Stimulated activated CD4-positive, alpha-beta T cell treated with anti-CD3 and anti-CD28 coated beads, TNF-alpha, amount 100 ng/mL, for 24 hours (primary cell): ENCODE data around the gene AFF2.
"Not testable (repeated sequence)": the region's sequence is repeated elsewhere in the genome, so short reads cannot be mapped to it uniquely, and the experiment has no call there.

ENCODE experiments used
- DNase-seq, 3 experiments: peaks; one replicate each; pipeline ENCODE4 v3.0.0-alpha.2; 2020; ENCODE audit warnings: low read depth in 3 of 3

Gene AFF2

DNA sequence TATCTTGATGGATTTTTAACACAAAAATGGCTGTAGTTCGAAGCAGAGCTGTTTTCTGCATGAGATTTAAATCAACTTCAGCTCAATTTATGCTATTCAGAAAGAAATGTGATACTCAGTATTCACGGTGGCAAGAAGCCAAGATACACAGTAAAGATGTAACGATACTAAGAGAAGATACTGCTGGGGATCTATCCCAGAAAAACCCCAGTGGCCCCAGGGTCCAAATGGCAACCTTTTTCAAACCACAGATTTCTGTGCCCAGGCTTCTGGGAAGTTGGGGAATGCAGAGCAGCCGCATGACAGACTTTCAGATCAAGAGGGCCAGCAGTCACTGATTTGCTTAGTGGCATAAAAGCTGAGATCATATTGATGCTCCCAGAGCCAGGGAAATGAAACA is 353.9 kb downstream of the AFF2 start:
- DNase-seq = no peak

DNA sequence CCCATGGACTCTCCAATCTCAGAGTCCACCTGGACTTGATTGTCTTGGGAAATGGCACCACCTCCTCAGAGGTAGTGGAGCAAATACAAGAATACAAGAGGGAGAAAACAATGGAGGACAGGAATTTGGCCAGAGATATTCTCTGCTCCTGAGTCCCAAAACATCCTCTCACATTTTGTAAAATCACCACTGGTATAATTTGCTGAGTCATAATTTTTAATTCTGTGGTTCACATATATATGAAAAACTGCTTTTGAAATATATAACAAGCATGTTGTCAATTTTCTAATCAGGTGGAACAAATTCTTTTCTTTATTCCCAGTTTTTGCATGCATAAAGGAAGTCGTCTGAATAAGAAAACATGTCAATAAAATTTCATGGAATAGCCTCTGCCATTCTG is 356.1 kb downstream of the AFF2 start:
- DNase-seq = no peak

DNA sequence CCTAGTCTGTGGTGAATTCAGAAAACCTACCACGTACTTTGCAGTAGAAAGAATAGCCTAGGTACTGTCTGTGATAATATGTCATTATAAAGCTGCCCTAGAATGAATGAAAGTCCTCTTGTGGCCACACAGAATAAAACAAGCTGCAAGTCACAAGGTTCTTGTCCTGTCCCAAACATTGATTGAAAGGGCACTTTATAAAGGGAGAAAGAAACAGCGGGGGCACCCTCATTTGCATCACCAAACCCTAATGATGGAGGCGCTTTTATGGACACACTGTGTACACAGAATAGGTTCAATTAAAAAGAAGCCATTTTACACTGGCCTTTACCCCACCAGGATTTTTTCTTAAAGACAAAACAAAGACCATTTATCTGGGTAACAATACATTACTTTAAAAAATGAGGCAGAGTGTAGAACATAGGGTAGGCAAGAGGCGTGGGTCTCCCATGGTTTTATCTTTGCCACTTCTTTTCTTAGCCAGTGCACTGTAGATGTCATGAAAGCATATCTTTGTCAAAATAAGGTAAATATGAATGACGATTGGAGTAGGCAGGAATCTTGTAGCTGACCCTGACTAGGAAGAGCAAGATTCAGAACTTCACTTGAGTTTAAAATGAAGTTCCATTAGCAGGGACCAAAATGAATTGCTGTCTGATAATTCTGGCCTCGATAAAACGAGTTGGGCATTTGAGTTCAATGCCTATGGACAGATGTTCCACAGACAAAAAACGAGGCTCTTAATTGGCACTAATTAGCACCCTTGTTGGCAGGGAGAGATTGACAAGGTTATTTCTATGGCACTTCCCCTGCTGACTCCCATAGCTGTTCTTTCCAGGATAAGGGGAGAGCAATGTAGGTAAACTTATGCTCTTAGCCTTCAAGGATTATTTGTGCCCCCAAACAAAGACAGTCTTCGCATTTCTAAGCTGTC is 365.1 kb downstream of the AFF2 start:
- no peak for DNase-seq

DNA sequence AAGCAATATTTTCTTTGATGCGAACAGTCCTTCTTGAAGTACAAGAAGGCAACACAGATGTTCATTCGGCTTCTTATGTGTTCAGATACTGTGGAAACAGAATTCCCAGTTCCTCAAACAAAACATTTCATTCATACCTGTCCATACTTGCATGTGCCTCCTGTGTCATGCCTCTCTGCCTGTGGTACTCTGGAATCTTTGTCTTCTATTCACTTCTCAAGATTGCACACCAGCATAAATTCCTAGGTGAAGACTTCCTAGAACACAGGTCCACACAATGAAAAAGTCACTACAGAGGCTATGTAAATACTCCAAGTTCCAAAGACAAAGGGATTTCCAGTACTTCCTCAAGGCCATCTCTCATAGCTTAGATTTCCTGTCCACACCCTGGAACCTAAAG is 367.2 kb downstream of the AFF2 start:
- DNase-seq = no peak

DNA sequence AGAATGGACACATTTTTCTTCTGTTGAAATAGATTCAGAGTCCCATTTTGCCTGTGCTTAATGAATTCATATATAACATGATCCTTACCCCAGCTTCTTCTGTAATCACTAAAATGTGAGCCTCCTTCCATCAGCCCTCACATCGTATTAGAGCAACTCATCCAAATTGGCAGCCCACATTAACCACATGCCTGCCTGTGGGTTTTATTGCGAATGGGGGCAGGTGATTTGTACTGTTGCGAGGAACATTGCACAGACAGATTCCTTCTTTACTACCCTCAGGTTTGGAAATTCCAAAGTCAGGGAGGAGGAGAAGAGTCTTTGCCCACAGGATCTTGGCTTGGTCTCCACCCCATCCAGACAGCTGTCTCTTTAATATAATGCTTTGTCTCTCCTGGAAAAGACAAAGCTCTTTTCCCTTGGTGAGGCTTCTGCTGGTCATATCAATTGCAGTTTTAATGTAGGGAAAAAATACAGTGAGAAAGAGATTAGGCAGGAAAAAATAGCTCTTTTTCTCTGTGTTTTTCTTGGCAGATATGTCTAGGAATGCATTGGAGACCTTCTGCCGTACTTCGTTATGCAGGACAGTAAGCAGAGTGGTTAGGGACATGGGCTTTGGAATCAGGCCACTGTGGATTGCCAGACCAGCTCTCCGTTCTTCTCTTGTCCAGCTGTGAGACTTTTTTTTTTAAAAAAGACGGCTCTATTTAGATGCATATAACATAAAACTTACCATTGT is 371.2 kb downstream of the AFF2 start:
- DNase-seq = no peak

- no peak for DNase-seq
Observed at GRCh38 chrX:148872161-148872535, 371.7 kb downstream of the AFF2 start.

- DNase-seq = no peak
Observed at GRCh38 chrX:148872881-148873280, 372.5 kb downstream of the AFF2 start.

GRCh38 chrX:148874636-148875246 is 374.3 kb downstream of the AFF2 start:
- no peak for DNase-seq

DNA sequence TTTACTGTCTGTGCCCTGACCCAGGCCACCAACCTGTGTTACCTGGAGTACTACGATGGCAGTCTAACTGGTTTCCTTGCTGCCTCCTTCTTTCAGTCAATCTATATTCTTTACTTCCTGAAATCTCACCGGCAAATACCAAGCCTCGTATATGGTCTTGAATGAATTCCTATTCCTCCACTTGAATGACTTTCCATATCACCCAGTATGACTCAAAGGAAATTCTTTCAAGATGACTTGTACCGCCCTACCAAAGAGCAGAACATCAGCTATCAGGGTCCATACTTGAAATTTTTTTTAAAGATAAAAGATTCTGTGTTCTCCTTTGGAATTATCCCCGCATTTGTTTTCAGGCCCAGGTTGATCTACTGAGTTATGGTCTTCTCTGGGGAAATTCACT is 378.0 kb downstream of the AFF2 start:
- DNase-seq = no peak

DNA sequence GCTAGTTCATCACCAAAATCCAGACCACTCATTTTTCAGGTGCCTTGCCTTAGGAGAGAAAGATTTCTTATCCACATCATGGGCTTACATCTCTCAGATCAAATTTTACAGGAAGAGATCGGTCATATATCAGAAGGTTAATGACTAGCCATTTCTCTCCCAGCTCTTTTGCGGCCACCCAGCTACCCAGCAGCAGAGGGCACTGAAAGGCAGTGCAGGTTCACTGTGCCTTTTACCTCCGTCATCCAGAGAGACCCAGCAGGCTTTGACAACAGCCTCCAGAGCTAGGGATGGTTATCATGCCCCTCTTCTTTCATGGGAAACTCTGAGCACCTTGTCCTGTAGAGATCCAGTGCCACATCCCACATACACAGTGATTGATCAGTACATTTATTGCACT is 384.8 kb downstream of the AFF2 start:
- DNase-seq = no peak

DNA sequence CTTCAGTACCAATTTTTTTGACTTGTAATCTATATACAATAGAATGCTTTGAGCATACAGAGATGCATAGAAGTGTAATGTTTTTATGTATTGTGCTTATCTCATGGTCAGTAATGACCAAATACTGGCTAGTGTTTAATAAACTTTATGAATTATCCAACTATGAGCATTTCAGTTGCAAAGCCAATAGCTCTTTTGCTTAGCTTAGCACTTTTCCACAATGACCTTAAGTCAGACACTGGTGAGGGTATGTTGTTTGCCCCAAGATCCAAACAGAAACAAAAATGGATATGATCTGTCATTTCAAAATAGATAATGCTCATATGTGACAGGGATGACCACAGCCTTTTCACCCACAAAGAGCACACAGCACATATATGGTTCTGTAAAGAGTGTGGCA is 393.0 kb downstream of the AFF2 start:
- no peak for DNase-seq

- DNase-seq = no peak
Observed at GRCh38 chrX:148902581-148902980, 402.2 kb downstream of the AFF2 start.

DNA sequence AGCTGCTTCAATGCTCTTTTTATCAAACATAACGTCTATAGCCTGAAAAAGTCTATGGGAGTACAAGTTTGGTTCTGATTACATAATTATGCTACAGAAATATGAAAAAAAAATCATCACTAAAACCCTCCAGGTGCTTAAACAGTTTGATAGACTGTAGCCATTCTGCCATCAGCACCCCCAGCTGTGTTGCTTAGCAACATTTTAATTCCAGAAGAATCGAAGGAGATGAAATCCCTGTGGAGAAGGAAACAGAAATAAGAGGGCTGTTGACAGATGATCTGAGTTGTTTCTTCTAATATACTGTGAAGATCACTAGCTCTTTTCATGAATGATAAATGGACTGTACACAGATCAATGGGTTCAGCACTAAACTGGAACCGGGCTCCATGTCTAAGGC is 402.8 kb downstream of the AFF2 start:
- no peak for DNase-seq

- no peak for DNase-seq
Observed at GRCh38 chrX:148904421-148905111, 404.1 kb downstream of the AFF2 start.

- DNase-seq = no peak
Observed at GRCh38 chrX:148905400-148905799, 405.0 kb downstream of the AFF2 start.

DNA sequence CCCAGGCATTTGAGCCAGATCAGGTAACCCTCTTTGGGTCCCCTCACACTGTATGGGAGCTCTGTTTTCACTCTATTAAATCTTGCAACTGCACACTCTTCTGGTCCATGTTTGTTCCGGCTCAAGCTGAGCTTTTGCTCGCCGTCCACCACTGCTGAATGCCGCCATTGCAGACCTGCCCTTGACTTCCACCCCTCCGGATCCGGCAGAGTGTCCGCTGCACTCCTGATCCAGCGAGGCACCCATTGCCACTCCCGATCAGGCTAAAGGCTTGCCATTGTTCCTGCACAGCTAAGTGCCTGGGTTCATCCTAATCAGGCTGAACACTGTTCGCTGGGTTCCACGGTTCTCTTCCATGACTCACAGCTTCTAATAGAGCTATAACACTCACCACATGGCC is 406.2 kb downstream of the AFF2 start:
- DNase-seq = not testable (repeated sequence)

DNA sequence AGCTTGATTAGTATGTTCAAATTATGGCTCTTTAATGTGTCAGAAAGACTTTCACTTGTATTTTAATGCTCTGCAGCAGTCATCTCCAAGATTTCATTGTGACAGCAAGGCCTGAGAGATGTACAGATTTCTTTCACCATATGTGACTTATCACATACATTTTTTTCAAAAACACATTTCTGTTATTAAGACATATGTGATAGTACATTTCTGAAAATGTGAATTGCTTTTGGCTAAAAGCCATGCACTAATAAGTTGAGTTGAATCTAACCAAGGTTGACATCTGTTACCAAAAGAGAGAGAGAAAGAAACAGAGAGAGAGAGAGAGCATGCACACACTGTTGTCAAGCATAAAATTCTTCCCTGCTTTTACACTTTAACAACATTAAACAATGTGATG is 409.3 kb downstream of the AFF2 start:
- DNase-seq = no peak

DNA sequence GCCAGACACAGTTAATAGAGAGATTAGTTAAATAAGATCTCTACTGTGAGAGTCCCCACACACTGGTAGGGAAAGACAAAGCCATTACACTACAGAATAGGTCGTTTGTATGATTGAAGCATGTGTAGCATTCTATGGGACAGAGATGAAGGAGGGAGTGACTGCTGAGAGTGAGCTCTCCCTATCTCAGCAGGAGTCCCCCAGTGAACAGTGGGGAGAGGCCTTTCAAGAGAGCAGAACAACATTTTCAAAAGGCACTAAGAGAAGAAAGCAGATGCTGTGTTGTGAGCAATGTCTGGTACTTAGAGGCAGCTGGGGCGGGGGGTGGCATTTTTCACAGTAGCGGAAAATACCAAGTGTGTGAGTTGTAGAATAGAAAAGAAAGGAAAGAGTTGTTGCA is 413.6 kb downstream of the AFF2 start:
- DNase-seq = no peak

- DNase-seq = no peak
Observed at GRCh38 chrX:148914783-148915182, 414.4 kb downstream of the AFF2 start.

- no peak for DNase-seq
Observed at GRCh38 chrX:148915474-148915873, 415.1 kb downstream of the AFF2 start.

DNA sequence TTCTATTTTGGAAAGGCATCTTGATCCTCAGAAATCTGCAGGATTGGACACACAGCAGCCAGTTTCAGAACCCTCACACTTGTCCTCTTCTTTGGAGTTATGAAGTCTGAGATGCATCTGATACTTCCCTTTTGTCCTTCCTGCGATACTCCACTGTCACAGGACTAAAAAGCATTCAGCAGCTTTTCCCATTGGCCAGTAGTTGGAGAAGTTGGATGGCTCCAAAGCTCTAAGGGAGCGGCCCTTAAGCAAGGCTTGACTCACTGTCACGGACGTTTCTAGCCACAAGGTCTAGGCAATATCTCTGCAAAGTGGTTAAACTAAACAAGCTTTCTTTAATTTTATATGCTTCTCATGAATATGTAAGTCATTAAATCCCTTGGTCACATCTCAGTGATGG is 417.0 kb downstream of the AFF2 start:
- DNase-seq = no peak

DNA sequence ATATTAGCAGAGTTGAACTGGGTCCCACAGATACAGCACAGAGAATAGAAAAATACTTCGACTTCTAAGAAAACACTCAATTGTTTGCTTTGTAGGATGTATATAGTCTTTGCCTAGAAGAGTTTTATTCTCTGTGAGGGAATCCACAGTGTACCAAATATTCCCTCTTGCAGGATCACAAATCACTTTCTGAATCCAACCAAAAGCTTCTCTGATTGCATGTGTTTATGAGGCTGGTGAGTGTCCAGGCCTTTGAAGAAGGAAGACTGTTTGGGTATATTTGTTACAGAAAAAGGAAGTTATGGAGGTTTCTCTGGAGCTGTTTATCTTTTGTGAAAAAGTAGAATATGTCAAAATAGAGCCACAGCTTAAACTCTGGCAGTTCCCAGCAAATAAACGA is 423.2 kb downstream of the AFF2 start:
- DNase-seq = no peak
